GM23338 (cell line): Measurements from ENCODE around the gene FRK. TPM values are rescaled to one million over a fixed set of nuclear protein-coding genes. Genes with fewer than 3 reads are reported as not detected.

Source experiments
- ATAC-seq: fragments of 200-7000 bp; cut with Tn5 transposase; 3 replicates; pipeline ENCODE4 v1.9.1; 2020
- DNase-seq: peaks from one replicate; pipeline ENCODE4 v3.0.0-alpha.2; 2015; ENCODE audit warnings: low spot score
- H2AFZ ChIP-seq: fragments of 200-600 bp; sonication (generic); 2 replicates; pipeline ENCODE4 v1.8.0; 2016; ENCODE audit warnings: antibody characterized with exemption, mild to moderate bottlenecking, moderate library complexity
- H3F3A ChIP-seq: fragments of 200-600 bp; sonication (generic); replicated peaks from 2 replicates; pipeline ENCODE4 v1.8.0; 2017; ENCODE audit warnings: antibody characterized with exemption, mixed run types, low read depth
- H3K27ac ChIP-seq: fragments of 200-600 bp; sonication (generic); 2 replicates; pipeline ENCODE4 v1.6.1; 2016; ENCODE audit warnings: low read depth
- H3K27me3 ChIP-seq: fragments of 200-600 bp; sonication (generic); 2 replicates; pipeline ENCODE4 v1.8.0; 2016; ENCODE audit warnings: mild to moderate bottlenecking, mixed run types, moderate library complexity; ENCODE audit not compliant: insufficient read depth
- H3K36me3 ChIP-seq: fragments of 200-600 bp; sonication (generic); 2 replicates; pipeline ENCODE4 v1.8.0; 2016; ENCODE audit warnings: mild to moderate bottlenecking; ENCODE audit not compliant: insufficient read depth
- H3K4me1 ChIP-seq: fragments of 200-600 bp; sonication (generic); 2 replicates; pipeline ENCODE4 v1.8.0; 2016; ENCODE audit warnings: mild to moderate bottlenecking, moderate library complexity; ENCODE audit not compliant: insufficient read depth
- H3K4me2 ChIP-seq: fragments of 200-600 bp; sonication (generic); 2 replicates; pipeline ENCODE4 v1.7.1; 2017; ENCODE audit warnings: mixed run types
- H3K4me3 ChIP-seq: fragments of 200-600 bp; sonication (generic); 2 replicates; pipeline ENCODE4 v1.6.1; 2016; ENCODE audit warnings: mixed run types
- H3K79me2 ChIP-seq: fragments of 200-600 bp; sonication (generic); replicated peaks from 2 replicates; pipeline ENCODE4 v1.8.0; 2017; ENCODE audit warnings: mild to moderate bottlenecking; ENCODE audit not compliant: insufficient read depth
- H3K9me2 ChIP-seq: fragments of 200-600 bp; sonication (generic); 2 replicates; pipeline ENCODE4 v1.8.0; 2017; ENCODE audit not compliant: insufficient read depth
- H4K20me1 ChIP-seq: fragments of 200-600 bp; sonication (generic); replicated peaks from 2 replicates; pipeline ENCODE4 v1.8.0; 2017; ENCODE audit warnings: mild to moderate bottlenecking; ENCODE audit not compliant: insufficient read depth
- H3K27ac Mint-ChIP-seq: 2 replicates; pipeline ENCODE4 v1.8.0; 2020; ENCODE audit warnings: inconsistent platforms, mild to moderate bottlenecking, moderate library complexity, mixed read lengths
- H3K27me3 Mint-ChIP-seq: 3 replicates; pipeline ENCODE4 v1.8.0; 2022; ENCODE audit warnings: low read depth, mild to moderate bottlenecking, moderate library complexity, mixed read lengths, inconsistent platforms; ENCODE audit not compliant: insufficient read depth, poor library complexity
- H3K36me3 Mint-ChIP-seq: 3 replicates; pipeline ENCODE4 v1.8.0; 2021; ENCODE audit warnings: low read depth, mild to moderate bottlenecking, inconsistent platforms, moderate library complexity, mixed read lengths
- H3K4me1 Mint-ChIP-seq: 3 replicates; pipeline ENCODE4 v1.8.0; 2020; ENCODE audit warnings: mild to moderate bottlenecking, inconsistent platforms, mixed read lengths
- H3K4me3 Mint-ChIP-seq: 3 replicates; pipeline ENCODE4 v1.8.0; 2021; ENCODE audit warnings: moderate library complexity, mild to moderate bottlenecking, inconsistent platforms, mixed read lengths
- H3K9me3 Mint-ChIP-seq: 3 replicates; pipeline ENCODE4 v1.8.0; 2020; ENCODE audit warnings: moderate library complexity, mild to moderate bottlenecking, inconsistent platforms, mixed read lengths
- EZH2 ChIP-seq: fragments of 200-600 bp; sonication (generic); IDR thresholded peaks from one replicate; pipeline ENCODE4 v1.8.0; 2017; ENCODE audit warnings: antibody characterized with exemption, mild to moderate bottlenecking, low read depth; ENCODE audit not compliant: unreplicated experiment
- JUNB ChIP-seq: IDR thresholded peaks from one replicate; pipeline ENCODE4 v1.6.1; 2016; ENCODE audit warnings: antibody characterized with exemption; ENCODE audit not compliant: unreplicated experiment
- POLR2AphosphoS5 ChIP-seq: IDR thresholded peaks from 2 replicates; pipeline ENCODE4 v1.6.1; 2016; ENCODE audit warnings: antibody characterized with exemption, low read depth
- REST ChIP-seq: IDR thresholded peaks from one replicate; pipeline ENCODE4 v1.6.1; 2018; ENCODE audit warnings: antibody characterized with exemption; ENCODE audit not compliant: unreplicated experiment
- STAT1 ChIP-seq: IDR thresholded peaks from one replicate; pipeline ENCODE4 v1.6.1; 2016; ENCODE audit warnings: antibody characterized with exemption; ENCODE audit not compliant: unreplicated experiment
- ZNF331 ChIP-seq: fragments of 250-450 bp; sonication (Bioruptor Pico); IDR thresholded peaks from 2 replicates; pipeline ENCODE4 v1.5.0; 2020; ENCODE audit warnings: low read depth, mild to moderate bottlenecking, moderate library complexity
- ZNF462 ChIP-seq: fragments of 250-450 bp; sonication (Bioruptor Pico); IDR thresholded peaks from 2 replicates; pipeline ENCODE4 v1.5.0; 2020; ENCODE audit warnings: mild to moderate bottlenecking, moderate library complexity
- polyA plus RNA-seq: library from polyadenylated mRNA; unstranded; fragments of >200 nt; fragmentation: Nextera tagmentation; extraction: Ambion mirVana; gene quantifications from 2 replicates; pipeline ENCODE4 v1.2.1, GENCODE V29; 2016
- total RNA-seq: library from RNA; depleted of rRNA; stranded (reverse); fragments of >200 nt; shearing (Covaris generic); gene quantifications from 2 replicates; pipeline ENCODE4 v1.2.3, GENCODE V29; 2014

FRK gene
- total and polyA plus RNA-seq, 2 experiments from 2014 or later, result 0.06 to 0.24 TPM

DNA sequence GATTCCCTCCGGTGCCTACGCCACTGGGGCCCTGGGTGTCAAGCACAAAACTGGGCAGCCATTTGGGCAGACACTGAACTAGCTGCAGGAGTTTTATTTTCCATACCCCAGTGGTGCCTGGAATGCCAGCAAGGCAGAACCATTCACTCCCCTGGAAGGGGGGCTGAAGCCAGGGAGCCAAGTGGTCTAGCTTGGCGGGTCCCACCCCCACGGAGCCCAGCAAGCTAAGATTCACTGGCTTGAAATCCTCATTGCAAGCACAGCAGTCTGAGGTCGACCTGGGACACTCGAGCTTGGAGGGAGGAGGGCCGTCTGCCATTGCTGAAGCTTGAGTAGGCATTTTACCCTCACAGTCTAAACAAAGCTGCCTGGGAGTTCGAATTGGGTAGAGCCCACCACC lies 125.3 kb downstream of the FRK start:
- Histone ChIP-seq H3K27ac (no peak overlapping the region), H2AFZ (no peak overlapping the region; the same call in 1 of the 2 replicates), H3K4me3 (no peak overlapping the region), H3K4me2 (no peak overlapping the region), H3K27me3 (no peaks in the 10 kb centered on the region), H3K9me2 (no peaks in the 10 kb centered on the region), H4K20me1 (no peaks in the 10 kb centered on the region), H3K36me3 (no peaks in the 10 kb centered on the region), H3K4me1 (no peaks in the 10 kb centered on the region), H3F3A (no peaks in the 10 kb centered on the region), H3K79me2 (no peaks in the 10 kb centered on the region)
- no peak overlapping the region for H3K27ac Mint-ChIP-seq
- DNase-seq (no peak), ATAC-seq (no peak)
- H3K36me3 Mint-ChIP-seq, result no peaks in the 10 kb centered on the region
- TF ChIP-seq EZH2 (no peak), ZNF462 (CRISPR knock-in tag) (no peak)
- peaks cover 11% of the 10 kb centered on the region; the same call in 2 of the 3 replicates for H3K9me3 Mint-ChIP-seq
- peaks cover 5% of the 10 kb centered on the region; the same call in 1 of the 3 replicates for H3K4me1 Mint-ChIP-seq
- no peak overlapping the region for H3K4me3 Mint-ChIP-seq
- H3K27me3 Mint-ChIP-seq, result no peaks in the 10 kb centered on the region

DNA sequence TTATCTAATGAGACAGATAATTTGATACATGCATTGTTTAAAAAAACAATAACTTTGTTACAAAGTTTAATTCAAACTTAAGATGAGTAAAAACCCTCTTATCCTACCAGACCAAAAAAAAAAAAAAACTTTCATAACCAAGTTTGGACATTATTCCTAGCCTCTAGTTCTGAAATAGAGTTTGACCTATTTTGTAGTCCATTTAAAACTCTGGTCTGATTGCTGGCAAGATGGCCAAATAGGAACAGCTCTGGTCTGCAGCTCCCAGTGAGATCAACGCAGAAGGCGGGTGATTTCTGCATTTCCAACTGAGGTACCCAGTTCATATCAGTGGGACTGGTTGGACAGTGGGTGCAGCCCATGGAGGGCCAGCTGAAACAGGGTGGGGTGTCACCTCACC lies 125.9 kb downstream of the FRK start:
- Histone ChIP-seq H3F3A (no peaks in the 10 kb centered on the region), H4K20me1 (no peaks in the 10 kb centered on the region), H2AFZ (no peak overlapping the region), H3K4me2 (no peak overlapping the region), H3K27ac (no peak overlapping the region), H3K4me1 (no peaks in the 10 kb centered on the region), H3K9me2 (no peaks in the 10 kb centered on the region; the same call in 1 of the 2 replicates), H3K36me3 (no peaks in the 10 kb centered on the region), H3K79me2 (no peaks in the 10 kb centered on the region), H3K27me3 (no peaks in the 10 kb centered on the region), H3K4me3 (no peak overlapping the region)
- H3K9me3 Mint-ChIP-seq, result peaks cover 7% of the 10 kb centered on the region; the same call in 2 of the 3 replicates
- H3K27ac Mint-ChIP-seq, result no peak overlapping the region
- H3K4me3 Mint-ChIP-seq, result no peak overlapping the region
- ATAC-seq (no peak), DNase-seq (no peak)
- H3K36me3 Mint-ChIP-seq, result no peaks in the 10 kb centered on the region
- H3K27me3 Mint-ChIP-seq, result no peaks in the 10 kb centered on the region
- H3K4me1 Mint-ChIP-seq, result peaks cover 5% of the 10 kb centered on the region; the same call in 1 of the 3 replicates
- TF ChIP-seq ZNF331 (CRISPR knock-in tag) (no peak), STAT1 (no peak), REST (no peak), POLR2AphosphoS5 (no peak), JUNB (no peak), EZH2 (no peak)
